ENCODE results near the gene CIDEB. TPM values are rescaled to one million over a fixed set of nuclear protein-coding genes. Genes with fewer than 3 reads are reported as not detected.

Gene CIDEB
- total RNA-seq, 1 donor from 2014 or later: 1.9 TPM

GRCh38 chr14:24286996-24287395 lies 20.8 kb downstream of the CIDEB start:
- Mint-ChIP-seq H3K4me3 (ENCODE audit: low read depth) (no peak overlapping the region), H3K9me3 (ENCODE audit: low read depth) (no peaks in the 10 kb centered on the region), H3K27ac (no peak overlapping the region), H3K36me3 (ENCODE audit: insufficient read depth) (peaks cover 3% of the 10 kb centered on the region), H3K4me1 (ENCODE audit: low read depth) (no peaks in the 10 kb centered on the region), H3K27me3 (no peaks in the 10 kb centered on the region)
- TF ChIP-seq CTCF (IDR thresholded peaks at IDR 0.05; ENCODE audit: unreplicated experiment): no peak
- no peak for DNase-seq (ENCODE audit: low spot score, unreplicated experiment)

GRCh38 chr14:24285351-24285750 lies 22.4 kb downstream of the CIDEB start:
- peaks cover under 1% of the 10 kb centered on the region for H3K36me3 Mint-ChIP-seq (ENCODE audit: insufficient read depth)
- no peak for TF ChIP-seq CTCF (IDR thresholded peaks at IDR 0.05; ENCODE audit: unreplicated experiment)
- H3K27me3 Mint-ChIP-seq: no peaks in the 10 kb centered on the region
- no peak overlapping the region for H3K4me3 Mint-ChIP-seq (ENCODE audit: low read depth)
- no peak overlapping the region for H3K27ac Mint-ChIP-seq
- no peaks in the 10 kb centered on the region for H3K9me3 Mint-ChIP-seq (ENCODE audit: low read depth)
- H3K4me1 Mint-ChIP-seq (ENCODE audit: low read depth): no peaks in the 10 kb centered on the region
- DNase-seq (ENCODE audit: low spot score, unreplicated experiment): no peak

- Mint-ChIP-seq H3K4me1 (ENCODE audit: low read depth) (no peaks in the 10 kb centered on the region), H3K27ac (no peak overlapping the region), H3K4me3 (ENCODE audit: low read depth) (no peak overlapping the region), H3K27me3 (no peaks in the 10 kb centered on the region), H3K9me3 (ENCODE audit: low read depth) (no peaks in the 10 kb centered on the region), H3K36me3 (ENCODE audit: insufficient read depth) (no peaks in the 10 kb centered on the region)
- DNase-seq (ENCODE audit: low spot score, unreplicated experiment): no peak
- no peak for TF ChIP-seq CTCF (IDR thresholded peaks at IDR 0.05; ENCODE audit: unreplicated experiment)
Measured at GRCh38 chr14:24284501-24285035, 23.2 kb downstream of the CIDEB start.

GRCh38 chr14:24283796-24284460 lies 23.8 kb downstream of the CIDEB start:
- H3K27me3 Mint-ChIP-seq: no peaks in the 10 kb centered on the region
- no peak for DNase-seq (ENCODE audit: low spot score, unreplicated experiment)
- H3K36me3 Mint-ChIP-seq (ENCODE audit: insufficient read depth): no peaks in the 10 kb centered on the region
- H3K4me3 Mint-ChIP-seq (ENCODE audit: low read depth): no peak overlapping the region
- no peaks in the 10 kb centered on the region for H3K4me1 Mint-ChIP-seq (ENCODE audit: low read depth)
- H3K27ac Mint-ChIP-seq: no peak overlapping the region
- H3K9me3 Mint-ChIP-seq (ENCODE audit: low read depth): no peaks in the 10 kb centered on the region
- no peak for TF ChIP-seq CTCF (IDR thresholded peaks at IDR 0.05; ENCODE audit: unreplicated experiment)

GRCh38 chr14:24282736-24283135 lies 25.0 kb downstream of the CIDEB start:
- Mint-ChIP-seq H3K36me3 (ENCODE audit: insufficient read depth) (no peaks in the 10 kb centered on the region), H3K4me3 (ENCODE audit: low read depth) (no peak overlapping the region)

More at GRCh38 chr14:24282736-24283135, 25.0 kb downstream of the CIDEB start:
- Mint-ChIP-seq H3K4me1 (ENCODE audit: low read depth) (no peaks in the 10 kb centered on the region), H3K9me3 (ENCODE audit: low read depth) (no peaks in the 10 kb centered on the region), H3K27ac (no peak overlapping the region), H3K27me3 (no peaks in the 10 kb centered on the region)
- TF ChIP-seq CTCF (IDR thresholded peaks at IDR 0.05; ENCODE audit: unreplicated experiment): no peak
- no peak for DNase-seq (ENCODE audit: low spot score, unreplicated experiment)

All from progenitor cell of endocrine pancreas (in vitro differentiated cells).